ENCODE results near the gene ROBO1.

DNA sequence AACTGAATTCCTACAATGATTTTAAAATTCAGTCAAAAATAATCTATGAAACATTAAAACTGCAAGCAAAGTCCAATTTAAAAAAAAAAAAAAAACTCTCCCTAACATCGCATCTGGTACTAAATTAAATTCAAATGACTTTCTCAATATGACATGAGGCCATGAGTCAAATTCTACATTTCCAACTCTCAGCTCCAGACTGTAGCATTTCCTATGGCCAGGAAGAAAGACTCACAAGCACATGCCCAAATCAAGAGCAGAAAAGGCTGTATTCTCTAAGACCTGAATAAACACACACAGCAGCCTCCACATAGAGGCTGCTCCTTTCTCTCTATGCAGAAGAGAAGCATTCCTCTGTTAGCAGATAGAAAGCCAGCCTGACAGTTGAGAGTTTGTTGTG, 729.2 kb downstream of the ROBO1 start:
- TF ChIP-seq, protein P1, sequence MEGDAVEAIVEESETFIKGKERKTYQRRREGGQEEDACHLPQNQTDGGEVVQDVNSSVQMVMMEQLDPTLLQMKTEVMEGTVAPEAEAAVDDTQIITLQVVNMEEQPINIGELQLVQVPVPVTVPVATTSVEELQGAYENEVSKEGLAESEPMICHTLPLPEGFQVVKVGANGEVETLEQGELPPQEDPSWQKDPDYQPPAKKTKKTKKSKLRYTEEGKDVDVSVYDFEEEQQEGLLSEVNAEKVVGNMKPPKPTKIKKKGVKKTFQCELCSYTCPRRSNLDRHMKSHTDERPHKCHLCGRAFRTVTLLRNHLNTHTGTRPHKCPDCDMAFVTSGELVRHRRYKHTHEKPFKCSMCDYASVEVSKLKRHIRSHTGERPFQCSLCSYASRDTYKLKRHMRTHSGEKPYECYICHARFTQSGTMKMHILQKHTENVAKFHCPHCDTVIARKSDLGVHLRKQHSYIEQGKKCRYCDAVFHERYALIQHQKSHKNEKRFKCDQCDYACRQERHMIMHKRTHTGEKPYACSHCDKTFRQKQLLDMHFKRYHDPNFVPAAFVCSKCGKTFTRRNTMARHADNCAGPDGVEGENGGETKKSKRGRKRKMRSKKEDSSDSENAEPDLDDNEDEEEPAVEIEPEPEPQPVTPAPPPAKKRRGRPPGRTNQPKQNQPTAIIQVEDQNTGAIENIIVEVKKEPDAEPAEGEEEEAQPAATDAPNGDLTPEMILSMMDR (IDR thresholded peaks at IDR 0.05) = no peak
- no peak for TF ChIP-seq ZFX (IDR thresholded peaks at IDR 0.05; ENCODE audit: borderline replicate concordance)
